Suprapubic skin (tissue), 4 donors: ENCODE data around the gene MIA2.

Experiments used
- CTCF ChIP-seq, 2 donors: fragments of 200-600 bp in 1 of 2; fragments of 450-650 bp in 1 of 2; sonication (generic) in 1 of 2; IDR thresholded peaks; one replicate each; pipeline ENCODE4 v1.5.1; 2016 to 2019; ENCODE audit warnings: antibody characterized with exemption in 2 of 2, mild to moderate bottlenecking in 1 of 2, moderate library complexity in 1 of 2
- EP300 ChIP-seq: sonication (generic); formaldehyde crosslinking; IDR thresholded peaks from one replicate; pipeline ENCODE4 v1.6.1; 2017; ENCODE audit warnings: antibody characterized with exemption
- POLR2AphosphoS5 ChIP-seq, 3 donors: sonication (generic); formaldehyde crosslinking; IDR thresholded peaks; one replicate each; pipeline ENCODE4 v1.6.1; 2017; ENCODE audit warnings: antibody characterized with exemption in 3 of 3

- TF ChIP-seq CTCF (IDR thresholded peaks at IDR 0.05), result no peak
- no peak for TF ChIP-seq EP300
- no peak for TF ChIP-seq POLR2AphosphoS5 (IDR thresholded peaks at IDR 0.05)
Measured at GRCh38 chr14:39322807-39323206, 89.1 kb downstream of the MIA2 start.
